B cell (primary cell): Measurements from ENCODE around the gene SNX12.

ENCODE experiments used
- CTCF ChIP-seq: fragments of 200-600 bp; IDR thresholded peaks from one replicate; pipeline ENCODE4 v1.8.0; 2022; ENCODE audit warnings: antibody characterized with exemption, mild to moderate bottlenecking
- EZH2 ChIP-seq: IDR thresholded peaks from 2 replicates; pipeline ENCODE4 v1.6.1; 2012; ENCODE audit warnings: borderline replicate concordance, low read depth, mild to moderate bottlenecking, moderate library complexity, low read length; ENCODE audit not compliant: insufficient read depth, poor library complexity, severe bottlenecking

DNA sequence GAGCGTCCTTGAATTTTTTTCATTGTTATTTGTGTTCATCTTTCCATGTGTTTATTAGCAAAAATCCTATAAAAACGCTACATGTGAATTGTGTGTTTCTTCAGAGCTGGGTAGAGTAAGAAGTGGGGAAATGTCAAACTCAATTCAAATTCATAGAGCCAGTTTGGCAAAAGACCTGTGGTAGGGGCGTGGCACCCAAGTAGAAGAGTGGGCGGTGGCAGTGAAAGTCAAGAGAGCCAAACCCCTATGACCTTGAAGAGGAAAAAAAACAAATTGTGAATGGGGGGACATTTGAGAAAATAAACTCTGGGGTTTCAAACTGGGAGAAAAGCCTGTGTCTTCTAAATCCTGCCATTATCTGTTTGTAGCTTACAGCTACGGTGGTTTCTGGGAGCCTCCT, 23.1 kb upstream of the SNX12 start:
- TF ChIP-seq EZH2 (no peak), CTCF (no peak)
